ENCODE data around the gene KCND2. TPM values are rescaled to one million over a fixed set of nuclear protein-coding genes. Genes with fewer than 3 reads are reported as not detected.
"Not testable (repeated sequence)": the region's sequence is repeated elsewhere in the genome, so short reads cannot be mapped to it uniquely, and the experiment has no call there.

KCND2 gene
- total RNA-seq, 4 donors from 2014 or later, result 0.96 to 3.8 (median 1.7) TPM

GRCh38 chr7:120680985-120681384 lies 408.0 kb downstream of the KCND2 start:
- ATAC-seq (ENCODE audit: low FRiP score), result no peak
- TF ChIP-seq CTCF (IDR thresholded peaks at IDR 0.05), result no peak
- DNase-seq (ENCODE audit: low spot score), result no peak

- ATAC-seq (ENCODE audit: low FRiP score) (no peak), DNase-seq (ENCODE audit: low spot score) (no peak)
- TF ChIP-seq CTCF (IDR thresholded peaks at IDR 0.05), result no peak
Observed at GRCh38 chr7:120684463-120684862, 411.5 kb downstream of the KCND2 start.

GRCh38 chr7:120691915-120692314 lies 418.9 kb downstream of the KCND2 start:
- no peak for DNase-seq (ENCODE audit: low spot score)
- no peak for TF ChIP-seq CTCF (IDR thresholded peaks at IDR 0.05)
- no peak for ATAC-seq (ENCODE audit: low FRiP score)

- no peak for DNase-seq (ENCODE audit: low spot score)
- TF ChIP-seq CTCF (IDR thresholded peaks at IDR 0.05), result no peak
- ATAC-seq (ENCODE audit: low FRiP score), result no peak
Observed at GRCh38 chr7:120695848-120696247, 422.9 kb downstream of the KCND2 start.

- TF ChIP-seq CTCF (IDR thresholded peaks at IDR 0.05), result no peak
- ATAC-seq (ENCODE audit: low FRiP score) (no peak), DNase-seq (ENCODE audit: low spot score) (no peak)
Observed at GRCh38 chr7:120700796-120701195, 427.8 kb downstream of the KCND2 start.

GRCh38 chr7:120702408-120702807 lies 429.4 kb downstream of the KCND2 start:
- not testable (repeated sequence) for ATAC-seq (ENCODE audit: low FRiP score); DNase-seq (ENCODE audit: low spot score)

GRCh38 chr7:120703585-120704240 lies 430.7 kb downstream of the KCND2 start:
- TF ChIP-seq CTCF (IDR thresholded peaks at IDR 0.05), result no peak
- no peak for ATAC-seq (ENCODE audit: low FRiP score)
- DNase-seq (ENCODE audit: low spot score), result no peak
